ENCODE measurements around the gene HAND2. TPM values are rescaled to one million over a fixed set of nuclear protein-coding genes. Genes with fewer than 3 reads are reported as not detected.

HAND2 gene
- total RNA-seq, 2 donors from 2014 or later, result not detected

- Histone ChIP-seq H3K27me3 (ENCODE audit: control insufficient read depth, insufficient read depth, low read length, poor library complexity, severe bottlenecking) (no peaks in the 10 kb centered on the region), H3K4me3 (ENCODE audit: low read length) (no peak overlapping the region), H3K9ac (ENCODE audit: extremely low read depth, low read length, poor library complexity, severe bottlenecking) (no peak overlapping the region), H3K36me3 (ENCODE audit: control insufficient read depth, insufficient read depth, low read length) (no peaks in the 10 kb centered on the region), H3K27ac (ENCODE audit: low read depth, low read length) (no peak overlapping the region), H3K9me3 (ENCODE audit: control insufficient read depth, low read length) (no peaks in the 10 kb centered on the region), H3K4me1 (ENCODE audit: control insufficient read depth, insufficient read depth, low read length) (no peaks in the 10 kb centered on the region)
- Mint-ChIP-seq H3K9me3 (no peaks in the 10 kb centered on the region), H3K36me3 (ENCODE audit: low read depth) (no peaks in the 10 kb centered on the region), H3K4me1 (no peaks in the 10 kb centered on the region), H3K27ac (no peak overlapping the region), H3K4me3 (no peak overlapping the region), H3K27me3 (ENCODE audit: insufficient read depth) (no peaks in the 10 kb centered on the region)
- no peak for TF ChIP-seq CTCF (conservative IDR thresholded peaks at IDR 0.05)
- no peak for DNase-seq
- WGBS, 2 experiments (ENCODE audit: insufficient coverage in 1 of 2, insufficient read length in 1 of 2), result 100% methylated on average over 1 of the region's 1 CpG
Measured at GRCh38 chr4:173482330-173482931, 47.6 kb downstream of the HAND2 start.

- Mint-ChIP-seq H3K36me3 (ENCODE audit: low read depth) (no peaks in the 10 kb centered on the region), H3K4me1 (no peaks in the 10 kb centered on the region), H3K9me3 (no peaks in the 10 kb centered on the region), H3K4me3 (no peak overlapping the region), H3K27me3 (ENCODE audit: insufficient read depth) (no peaks in the 10 kb centered on the region), H3K27ac (no peak overlapping the region)
- no peaks in the 10 kb centered on the region for H3K4me1 ChIP-seq (ENCODE audit: control insufficient read depth, insufficient read depth, low read length)
- 99 to 100% methylated on average over 1 to 4 of the region's 4 CpGs for WGBS, 2 experiments (ENCODE audit: insufficient coverage in 1 of 2, insufficient read length in 1 of 2)
- TF ChIP-seq CTCF (conservative IDR thresholded peaks at IDR 0.05), result no peak
- no peaks in the 10 kb centered on the region for H3K36me3 ChIP-seq (ENCODE audit: control insufficient read depth, insufficient read depth, low read length)
- DNase-seq, result no peak
- no peaks in the 10 kb centered on the region for H3K27me3 ChIP-seq (ENCODE audit: control insufficient read depth, insufficient read depth, low read length, poor library complexity, severe bottlenecking)
- H3K4me3 ChIP-seq (ENCODE audit: low read length), result no peak overlapping the region
- no peak overlapping the region for H3K9ac ChIP-seq (ENCODE audit: extremely low read depth, low read length, poor library complexity, severe bottlenecking)
- H3K27ac ChIP-seq (ENCODE audit: low read depth, low read length), result no peak overlapping the region
- H3K9me3 ChIP-seq (ENCODE audit: control insufficient read depth, low read length), result no peaks in the 10 kb centered on the region
Measured at GRCh38 chr4:173478913-173479283, 51.1 kb downstream of the HAND2 start.

- no peak for DNase-seq
- Mint-ChIP-seq H3K4me3 (no peak overlapping the region), H3K27me3 (ENCODE audit: insufficient read depth) (no peaks in the 10 kb centered on the region), H3K4me1 (peaks cover 3% of the 10 kb centered on the region), H3K36me3 (ENCODE audit: low read depth) (no peaks in the 10 kb centered on the region), H3K27ac (no peak overlapping the region), H3K9me3 (no peaks in the 10 kb centered on the region)
- Histone ChIP-seq H3K4me3 (ENCODE audit: low read length) (no peak overlapping the region), H3K4me1 (ENCODE audit: control insufficient read depth, insufficient read depth, low read length) (no peaks in the 10 kb centered on the region), H3K9ac (ENCODE audit: extremely low read depth, low read length, poor library complexity, severe bottlenecking) (no peak overlapping the region), H3K9me3 (ENCODE audit: control insufficient read depth, low read length) (no peaks in the 10 kb centered on the region), H3K27me3 (ENCODE audit: control insufficient read depth, insufficient read depth, low read length, poor library complexity, severe bottlenecking) (no peaks in the 10 kb centered on the region), H3K27ac (ENCODE audit: low read depth, low read length) (no peak overlapping the region), H3K36me3 (ENCODE audit: control insufficient read depth, insufficient read depth, low read length) (no peaks in the 10 kb centered on the region)
- 85 to 96% methylated on average over 4 to 5 of the region's 5 CpGs for WGBS, 2 experiments (ENCODE audit: insufficient coverage in 1 of 2, insufficient read length in 1 of 2)
- TF ChIP-seq CTCF (conservative IDR thresholded peaks at IDR 0.05), result no peak
Measured at GRCh38 chr4:173478201-173478912, 51.7 kb downstream of the HAND2 start.
